ENCODE data around the gene EEF2K. TPM values are rescaled to one million over a fixed set of nuclear protein-coding genes. Genes with fewer than 3 reads are reported as not detected.

The EEF2K gene
- total and polyA plus RNA-seq, 4 donors: 5.6 to 40.8 (median 17.4) TPM

DNA sequence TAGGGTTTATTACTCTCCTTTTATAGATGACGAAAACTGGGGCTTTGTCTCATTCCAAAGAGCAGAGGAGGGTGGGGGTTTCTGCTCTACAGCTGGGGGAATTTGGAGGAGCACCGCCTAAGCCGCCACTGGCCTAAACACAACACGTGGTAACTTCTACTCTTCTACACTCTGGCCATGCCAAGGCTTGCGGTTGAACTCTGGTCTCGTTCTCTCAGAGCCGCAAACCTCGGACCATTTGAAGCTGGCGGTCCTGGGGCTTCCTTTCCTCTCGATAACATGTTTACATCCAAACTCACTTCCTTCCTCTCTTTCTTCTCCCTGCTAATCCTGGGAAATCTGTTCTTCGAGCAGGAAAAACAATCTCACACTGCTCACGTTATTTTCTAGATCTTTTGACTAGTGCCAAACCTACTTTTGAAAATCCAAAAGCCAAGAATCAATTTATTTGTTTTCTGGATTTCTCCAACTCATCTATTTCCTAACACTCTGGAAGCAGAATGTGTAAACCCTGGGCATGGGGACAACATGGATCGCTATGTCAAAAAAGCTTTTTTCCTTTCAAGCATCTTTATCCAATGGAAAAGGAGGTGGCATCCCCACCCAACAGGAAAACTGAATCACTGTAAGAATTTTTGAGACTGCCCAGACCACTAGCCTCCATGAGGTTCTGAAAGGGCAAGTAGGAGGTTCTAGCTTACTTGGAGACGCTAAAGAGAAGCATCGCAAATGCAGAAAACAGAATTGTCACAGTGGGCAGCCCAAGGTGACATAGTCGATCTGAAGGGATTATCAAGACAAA lies 13.6 kb upstream of the EEF2K start:
- Histone ChIP-seq H3K27ac (ENCODE audit: low read depth in 1 of 2, low read length in 1 of 2) (peak overlapping the region; percentile 88 to 90), H3K9me3 (ENCODE audit: control insufficient read depth in 4 of 4, insufficient read depth in 3 of 4, low read length in 3 of 4) (no peaks in the 10 kb centered on the region), H3K36me3 (ENCODE audit: control insufficient read depth in 4 of 4, insufficient read depth in 4 of 4, low read length in 4 of 4) (no peaks in the 10 kb centered on the region), H3K9ac (ENCODE audit: insufficient read depth in 1 of 2, low read length in 2 of 2) (peak overlapping the region; percentile 60 to 97), H3K4me1 (ENCODE audit: control insufficient read depth in 5 of 5, insufficient read depth in 5 of 5, low read length in 5 of 5) (peaks cover 0 to 27% (median 12%) of the 10 kb centered on the region in 5 donors), H3K27me3 (ENCODE audit: control insufficient read depth in 3 of 3, insufficient read depth in 3 of 3, low read length in 2 of 3) (no peaks in the 10 kb centered on the region), H3K4me3 (no peak overlapping the region)
- WGBS, 2 donors: 14 to 15% methylated on average over 16 of the region's 16 CpGs
- TF ChIP-seq, protein P1, sequence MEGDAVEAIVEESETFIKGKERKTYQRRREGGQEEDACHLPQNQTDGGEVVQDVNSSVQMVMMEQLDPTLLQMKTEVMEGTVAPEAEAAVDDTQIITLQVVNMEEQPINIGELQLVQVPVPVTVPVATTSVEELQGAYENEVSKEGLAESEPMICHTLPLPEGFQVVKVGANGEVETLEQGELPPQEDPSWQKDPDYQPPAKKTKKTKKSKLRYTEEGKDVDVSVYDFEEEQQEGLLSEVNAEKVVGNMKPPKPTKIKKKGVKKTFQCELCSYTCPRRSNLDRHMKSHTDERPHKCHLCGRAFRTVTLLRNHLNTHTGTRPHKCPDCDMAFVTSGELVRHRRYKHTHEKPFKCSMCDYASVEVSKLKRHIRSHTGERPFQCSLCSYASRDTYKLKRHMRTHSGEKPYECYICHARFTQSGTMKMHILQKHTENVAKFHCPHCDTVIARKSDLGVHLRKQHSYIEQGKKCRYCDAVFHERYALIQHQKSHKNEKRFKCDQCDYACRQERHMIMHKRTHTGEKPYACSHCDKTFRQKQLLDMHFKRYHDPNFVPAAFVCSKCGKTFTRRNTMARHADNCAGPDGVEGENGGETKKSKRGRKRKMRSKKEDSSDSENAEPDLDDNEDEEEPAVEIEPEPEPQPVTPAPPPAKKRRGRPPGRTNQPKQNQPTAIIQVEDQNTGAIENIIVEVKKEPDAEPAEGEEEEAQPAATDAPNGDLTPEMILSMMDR (IDR thresholded peaks at IDR 0.05; ENCODE audit: control extremely low read depth, extremely low read depth): no peak
- peak; percentile 85 to 93 (median 92) for DNase-seq
- ATAC-seq (ENCODE audit: insufficient read depth, low FRiP score): no peak

DNA sequence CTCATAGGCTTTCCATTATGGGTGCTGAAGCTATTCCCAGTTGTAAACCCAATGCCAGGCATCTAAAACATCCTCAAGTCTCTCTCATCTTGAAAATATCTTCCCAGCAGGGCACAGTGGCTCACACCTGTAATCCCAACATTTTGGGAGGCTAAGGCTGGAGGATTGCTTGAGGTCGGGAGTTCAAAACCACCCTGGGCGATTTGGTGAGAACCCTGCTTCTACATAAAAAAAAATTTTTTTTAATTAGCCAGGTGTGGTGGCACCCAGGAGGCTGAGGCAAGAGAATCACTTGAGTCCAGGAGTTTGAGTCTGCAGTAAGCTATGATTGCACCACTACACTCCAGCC lies 13.0 kb upstream of the EEF2K start:
- no peaks in the 10 kb centered on the region for H3K27me3 ChIP-seq (ENCODE audit: control insufficient read depth in 3 of 3, insufficient read depth in 3 of 3, low read length in 2 of 3)
- no peaks in the 10 kb centered on the region for H3K9me3 ChIP-seq (ENCODE audit: control insufficient read depth in 4 of 4, insufficient read depth in 3 of 4, low read length in 3 of 4)
- H3K27ac ChIP-seq (ENCODE audit: low read depth in 1 of 2, low read length in 1 of 2): peak overlapping the region; percentile 57 to 90
- no peak overlapping the region for H3K4me3 ChIP-seq
- H3K4me1 ChIP-seq (ENCODE audit: control insufficient read depth in 5 of 5, insufficient read depth in 5 of 5, low read length in 5 of 5): peaks cover 0 to 27% (median 12%) of the 10 kb centered on the region in 5 donors
- DNase-seq: no peak
- ATAC-seq (ENCODE audit: insufficient read depth, low FRiP score): no peak
- 91 to 100% methylated on average over 2 of the region's 2 CpGs for WGBS, 2 donors
- H3K9ac ChIP-seq (ENCODE audit: insufficient read depth in 1 of 2, low read length in 2 of 2): peak overlapping the region in 1 of 2 donors; percentile 97
- H3K36me3 ChIP-seq (ENCODE audit: control insufficient read depth in 4 of 4, insufficient read depth in 4 of 4, low read length in 4 of 4): no peaks in the 10 kb centered on the region
- TF ChIP-seq, protein P1 (IDR thresholded peaks at IDR 0.05; ENCODE audit: control extremely low read depth, extremely low read depth): no peak

DNA sequence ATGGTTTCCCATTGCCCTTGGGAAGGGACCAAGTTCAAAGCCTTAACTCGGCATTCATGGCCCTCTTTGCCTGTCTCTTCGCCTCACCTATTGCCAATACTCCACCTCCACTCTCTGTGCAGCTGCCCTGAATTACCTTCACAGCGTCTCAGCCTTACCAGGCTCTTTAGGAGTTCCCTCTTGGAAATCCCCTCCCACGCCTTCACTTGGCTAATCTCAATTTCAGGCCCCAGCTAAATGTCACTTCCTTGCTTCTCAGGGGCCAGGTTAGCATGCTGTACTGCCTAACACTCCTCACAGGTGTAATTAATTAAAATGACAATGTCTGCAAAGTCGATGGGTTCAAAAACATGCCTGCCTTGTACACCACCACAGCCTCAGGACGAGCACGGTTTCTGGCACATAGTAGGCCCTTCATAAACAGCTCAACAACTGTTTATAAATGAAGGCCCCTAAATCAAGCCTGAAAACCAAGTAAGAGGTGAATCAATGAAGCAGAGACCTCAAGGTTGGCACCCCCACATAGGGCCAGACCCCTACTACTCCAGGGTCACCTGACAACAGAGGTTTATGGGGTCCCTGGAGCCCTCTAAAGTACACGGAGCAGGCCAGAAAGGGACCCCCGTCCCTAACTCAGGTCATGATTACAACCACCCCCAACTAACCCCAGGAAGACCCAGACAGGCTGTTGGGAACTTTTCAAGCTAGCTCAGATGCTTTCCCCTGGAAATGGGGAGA lies 11.2 kb upstream of the EEF2K start:
- WGBS, 2 donors: 81 to 83% methylated on average over 9 of the region's 9 CpGs
- Histone ChIP-seq H3K9ac (ENCODE audit: insufficient read depth in 1 of 2, low read length in 2 of 2) (no peak overlapping the region), H3K36me3 (ENCODE audit: control insufficient read depth in 4 of 4, insufficient read depth in 4 of 4, low read length in 4 of 4) (no peaks in the 10 kb centered on the region), H3K27ac (ENCODE audit: low read depth in 1 of 2, low read length in 1 of 2) (no peak overlapping the region), H3K27me3 (ENCODE audit: control insufficient read depth in 3 of 3, insufficient read depth in 3 of 3, low read length in 2 of 3) (no peaks in the 10 kb centered on the region), H3K9me3 (ENCODE audit: control insufficient read depth in 4 of 4, insufficient read depth in 3 of 4, low read length in 3 of 4) (no peaks in the 10 kb centered on the region), H3K4me1 (ENCODE audit: control insufficient read depth in 5 of 5, insufficient read depth in 5 of 5, low read length in 5 of 5) (peaks cover 0 to 15% (median 3%) of the 10 kb centered on the region in 5 donors), H3K4me3 (no peak overlapping the region)
- DNase-seq: no peak
- ATAC-seq (ENCODE audit: insufficient read depth, low FRiP score): no peak
- TF ChIP-seq, protein P1 (IDR thresholded peaks at IDR 0.05; ENCODE audit: control extremely low read depth, extremely low read depth): no peak
